Midbrain (tissue), 1 donor: ENCODE data around the gene TMEM53.
A peak's percentile ranks its signal among the peaks of the same experiment; 100 is the strongest.
"Not testable (repeated sequence)": the region's sequence is repeated elsewhere in the genome, so short reads cannot be mapped to it uniquely, and the experiment has no call there.

Experiments used
- DNase-seq: peaks from one replicate; lab custom pipeline; 2025; lab: John Stamatoyannopoulos, UW

Gene TMEM53

GRCh38 chr1:44672961-44673674 is 1.2 kb downstream of the TMEM53 start:
- DNase-seq = no peak

DNA sequence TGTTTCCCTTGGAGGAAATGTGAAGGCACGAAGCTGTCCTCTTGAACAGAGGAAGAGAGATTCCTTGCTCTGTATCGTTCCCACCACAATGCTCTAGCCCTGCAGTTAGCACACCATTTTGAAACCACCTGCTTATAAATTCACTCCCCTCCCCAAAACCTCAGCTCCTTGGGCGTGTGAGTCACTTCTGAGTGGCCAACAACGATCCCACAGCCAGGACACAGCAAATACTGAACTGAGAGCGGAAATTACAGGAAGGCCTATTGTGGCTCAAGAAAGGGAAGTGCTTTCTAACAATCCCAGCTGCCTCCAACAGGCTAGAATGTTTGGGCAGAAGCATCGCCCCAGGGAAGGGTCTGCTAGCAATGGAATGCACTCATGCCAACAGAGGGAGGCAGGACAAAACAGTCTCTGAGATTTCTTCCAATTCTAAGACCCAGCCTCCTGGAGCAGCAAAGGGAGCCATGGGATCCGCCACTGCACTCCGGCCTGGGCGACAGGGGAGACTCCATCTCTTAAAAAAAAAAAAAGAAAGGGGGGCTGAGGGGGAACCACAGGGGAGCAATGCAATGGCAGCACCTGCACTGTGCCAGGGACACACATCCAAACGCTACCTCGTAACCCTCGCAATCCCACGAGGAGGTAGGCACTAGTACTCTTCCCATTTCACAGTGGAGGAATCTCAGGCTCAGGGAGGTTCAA is 1.9 kb downstream of the TMEM53 start:
- DNase-seq = no peak

DNA sequence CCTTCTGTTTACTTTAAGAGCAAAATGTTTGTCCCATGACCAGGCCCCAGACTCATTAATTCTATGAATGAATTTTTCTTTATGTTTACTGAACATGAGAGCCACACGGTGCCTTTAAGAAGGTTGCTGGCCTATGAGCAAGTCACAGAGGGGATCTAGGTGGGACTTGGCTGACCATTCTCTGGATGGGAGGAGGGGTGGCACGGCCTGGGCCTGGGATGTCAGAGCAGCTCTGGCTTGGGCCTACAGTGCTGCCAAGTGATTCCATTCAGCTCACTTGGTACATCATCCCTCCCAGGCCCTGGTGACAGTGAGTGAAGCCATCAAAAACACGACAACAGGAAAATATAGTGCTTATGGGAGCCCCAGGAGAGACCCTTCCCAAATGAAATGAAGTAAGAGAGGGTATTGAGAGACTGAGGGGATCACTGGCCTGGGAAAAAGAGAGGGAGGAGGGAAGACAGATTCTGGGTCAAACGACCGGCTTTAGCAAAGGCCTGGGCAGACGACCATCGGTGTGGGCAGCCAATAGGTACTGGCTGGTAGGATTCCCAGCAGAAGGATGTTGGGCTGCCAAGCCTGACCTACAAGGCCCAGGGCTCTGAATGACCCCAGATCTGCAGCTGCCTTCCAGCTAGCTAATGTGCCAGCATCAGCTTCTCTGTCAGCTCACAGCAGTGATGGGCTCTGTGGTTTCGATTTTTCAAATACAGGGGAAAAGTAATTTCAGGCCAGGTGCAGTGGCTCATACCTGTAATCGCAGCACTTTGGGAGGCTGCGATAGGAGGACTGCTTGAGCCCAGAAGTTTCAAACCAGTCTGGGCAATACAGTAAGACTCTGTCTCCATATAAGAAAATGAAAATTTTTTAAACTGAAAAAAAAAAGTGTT is 3.3 kb downstream of the TMEM53 start:
- no peak for DNase-seq

GRCh38 chr1:44666719-44667118 is 7.6 kb downstream of the TMEM53 start:
- DNase-seq = not testable (repeated sequence)

DNA sequence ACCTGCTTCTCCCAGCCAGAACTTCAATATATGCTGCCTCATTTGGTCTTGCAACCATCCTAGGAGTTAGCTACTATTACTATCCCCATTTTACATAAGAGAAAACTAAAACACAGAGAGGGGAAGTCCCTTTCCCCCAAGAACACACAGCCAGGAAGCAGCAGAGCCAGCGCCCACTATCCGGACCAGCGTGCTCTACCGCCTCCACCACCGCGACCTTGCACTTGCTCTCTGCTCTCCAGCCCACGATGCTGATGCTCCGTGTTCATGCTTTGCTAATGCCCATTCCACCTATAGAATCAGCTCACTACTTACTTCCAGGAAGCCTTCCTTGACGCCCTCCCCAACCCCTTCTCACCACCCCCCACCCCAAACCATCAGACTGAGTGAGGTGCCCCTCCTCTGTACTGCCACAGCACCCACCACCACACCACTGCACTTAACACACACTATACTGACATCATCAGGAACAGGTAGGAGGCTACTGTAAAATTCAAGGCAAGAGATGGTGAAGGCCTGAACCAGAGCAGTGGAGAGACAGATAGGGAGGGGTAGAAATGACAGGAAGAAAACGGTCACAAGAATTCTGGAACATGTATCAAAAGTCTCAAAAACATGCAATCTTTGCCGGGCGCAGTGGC is 9.4 kb downstream of the TMEM53 start:
- DNase-seq = no peak

DNA sequence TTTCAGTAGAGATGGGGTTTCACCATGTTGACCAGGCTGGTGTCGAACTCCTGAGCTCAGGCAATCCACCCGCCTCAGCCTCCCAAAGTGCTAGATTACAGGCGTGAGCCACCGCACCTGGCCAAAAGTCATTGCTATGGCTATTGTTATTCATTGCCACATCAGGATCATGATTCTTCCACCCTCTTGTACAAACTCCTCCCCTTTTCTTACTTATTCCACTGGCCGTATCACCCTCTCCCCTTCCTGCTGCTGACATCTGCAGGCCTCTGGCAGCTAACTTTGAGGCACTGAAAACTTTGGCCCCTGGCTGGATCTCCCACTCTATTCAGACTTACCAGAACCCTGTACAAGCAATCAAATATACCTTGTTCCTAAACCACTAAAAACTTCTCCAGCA is 10.9 kb downstream of the TMEM53 start:
- no peak for DNase-seq

DNA sequence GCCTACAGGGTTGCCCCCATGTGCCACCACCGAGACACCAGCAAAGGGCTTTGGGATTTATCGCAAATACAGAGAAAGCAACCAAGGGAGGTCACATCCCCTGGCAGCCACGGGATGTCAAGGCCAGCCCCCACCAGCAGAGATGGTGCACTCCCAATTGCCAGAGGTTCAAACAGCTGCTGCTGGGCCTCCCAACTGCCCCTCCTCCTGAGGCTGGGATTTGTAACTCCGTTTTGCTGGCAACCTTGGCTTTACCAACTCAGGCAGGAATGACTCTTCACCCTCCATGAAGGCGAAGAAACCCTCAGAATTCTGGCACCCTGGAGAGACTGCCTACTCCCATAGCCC is 11.6 kb downstream of the TMEM53 start:
- no peak for DNase-seq

DNA sequence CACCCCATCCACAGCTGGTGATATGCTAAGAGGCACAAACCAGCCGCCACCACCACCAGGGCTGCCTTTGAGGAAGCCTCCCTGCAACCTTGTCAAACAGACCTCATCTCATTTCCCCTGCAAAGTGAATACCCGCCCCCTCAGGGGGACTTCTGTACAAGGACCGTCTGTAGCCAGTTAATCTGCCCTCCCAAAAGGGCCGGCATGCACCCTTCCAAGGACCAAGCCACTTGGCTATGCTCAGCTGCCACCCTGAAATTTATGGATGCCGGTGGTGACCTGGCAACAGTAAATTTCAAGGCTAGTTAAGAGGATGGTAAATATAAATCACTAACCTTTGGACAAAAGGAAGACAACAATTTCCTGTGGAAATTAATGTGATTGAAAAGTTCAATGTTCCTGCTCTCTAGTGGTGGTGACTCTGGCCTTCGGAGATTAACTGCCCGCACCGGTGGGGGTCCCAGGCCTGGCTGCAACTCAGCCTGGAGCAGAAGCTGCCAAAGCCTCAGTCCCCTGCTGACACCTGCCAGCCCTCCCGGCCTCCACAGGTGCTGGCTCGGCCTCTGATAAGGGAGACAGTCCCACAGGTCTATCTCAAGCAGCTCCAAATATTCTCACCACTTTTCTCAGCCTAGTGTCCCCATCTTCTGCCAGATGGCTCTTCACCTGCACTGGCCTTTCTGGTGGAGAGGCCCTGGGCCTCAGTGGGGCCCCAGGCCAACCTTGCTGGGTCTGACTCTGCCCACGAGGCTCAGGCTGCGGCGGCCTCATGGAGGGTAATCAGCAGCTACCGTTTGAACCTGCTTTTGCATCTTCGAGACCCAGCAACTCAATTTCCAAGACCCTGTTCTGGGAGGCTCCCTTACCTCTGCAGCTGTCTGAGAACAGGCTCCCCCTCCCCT is 12.2 kb downstream of the TMEM53 start:
- no peak for DNase-seq

- peak; percentile 89 for DNase-seq
Measured at GRCh38 chr1:44660176-44660575, 14.1 kb downstream of the TMEM53 start.

DNA sequence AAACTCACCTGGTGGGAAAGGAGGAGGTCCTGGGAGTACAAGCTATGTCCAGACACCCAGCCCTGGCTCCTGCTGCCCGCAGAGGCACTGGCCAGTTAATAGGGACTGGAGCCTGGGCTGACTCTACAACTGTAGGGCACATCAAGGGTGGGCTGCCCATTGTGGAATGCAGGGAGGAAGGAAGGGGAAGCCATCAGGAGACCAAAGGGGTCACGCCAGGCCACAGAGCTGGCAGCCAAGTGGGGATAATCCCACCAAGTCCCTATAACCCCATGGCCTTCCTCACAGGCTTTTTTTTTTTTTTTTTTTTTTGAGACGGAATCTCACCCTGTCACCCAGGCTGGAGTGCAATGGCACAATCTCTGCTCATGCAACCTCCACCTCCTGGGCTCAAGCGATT is 14.7 kb downstream of the TMEM53 start:
- no peak for DNase-seq

- no peak for DNase-seq
Measured at GRCh38 chr1:44655609-44656008, 18.7 kb downstream of the TMEM53 start.

DNA sequence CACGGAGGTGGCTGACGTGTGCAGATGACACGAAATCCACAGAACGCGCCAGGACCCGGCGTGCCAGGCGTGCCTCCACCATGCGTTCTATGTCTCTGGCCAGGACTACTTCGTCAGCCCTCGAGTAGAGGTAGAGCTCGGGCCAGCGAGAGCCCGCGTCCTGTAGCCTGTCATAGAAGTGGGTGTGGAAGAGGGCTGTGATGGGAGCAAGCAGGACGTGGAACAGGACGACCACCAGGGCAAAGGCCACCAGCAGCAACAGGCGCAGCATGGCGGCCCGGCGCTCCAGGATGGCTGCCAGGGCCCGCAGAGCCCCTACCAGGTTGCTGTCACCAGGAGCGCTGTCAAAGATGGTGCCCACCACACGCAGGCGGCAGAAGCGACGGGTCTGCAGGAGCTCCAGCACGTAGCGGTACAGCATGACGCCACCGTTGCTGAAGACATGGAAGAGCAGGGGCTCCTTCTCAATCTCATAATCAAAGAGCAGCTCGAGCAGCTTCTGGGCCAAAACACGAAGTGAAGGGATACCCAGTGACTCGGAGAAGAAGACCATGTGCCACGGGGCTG is 19.6 kb downstream of the TMEM53 start:
- no peak for DNase-seq

DNA sequence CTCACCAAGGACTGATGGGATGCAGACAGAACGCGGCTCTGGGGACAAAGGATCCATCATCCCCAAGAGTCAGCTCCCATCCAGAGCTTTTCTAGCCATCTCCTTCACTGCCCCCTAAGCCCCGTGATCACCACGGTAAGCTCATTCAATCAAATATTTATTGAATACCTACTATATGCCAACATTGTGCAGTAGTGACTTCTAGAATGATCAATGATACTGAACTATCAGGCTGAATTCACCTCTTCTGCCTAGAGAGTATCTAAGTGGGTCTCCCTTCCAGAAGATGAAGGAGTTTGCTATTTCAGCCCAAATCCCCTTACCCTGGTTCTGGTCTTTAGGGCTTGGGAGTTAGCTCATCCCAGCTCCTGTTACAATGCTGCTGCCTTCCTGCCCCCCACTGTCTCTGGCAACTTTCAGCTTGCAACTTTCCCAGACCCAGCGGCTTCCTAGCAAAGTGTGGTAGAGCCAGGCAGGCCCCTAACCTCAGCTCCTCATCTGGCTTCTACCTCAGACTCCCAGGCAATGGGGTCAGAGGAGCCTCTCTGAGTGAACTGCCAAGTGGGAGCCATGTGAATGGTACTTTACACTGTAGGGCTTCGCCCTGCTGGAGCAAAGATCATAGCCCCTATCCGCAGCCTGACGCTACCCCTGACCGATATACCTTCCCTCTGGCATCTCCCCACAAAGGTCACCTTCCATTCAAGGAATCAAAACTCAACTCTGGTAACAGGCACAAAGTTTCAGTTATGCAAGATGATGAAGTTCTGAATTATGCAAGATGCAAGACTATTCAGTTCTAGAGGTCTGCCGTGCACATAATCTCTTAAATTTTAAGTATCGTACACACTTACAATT is 20.9 kb downstream of the TMEM53 start:
- DNase-seq = no peak

GRCh38 chr1:44652445-44653106 is 21.7 kb downstream of the TMEM53 start:
- peak; percentile 85 for DNase-seq

GRCh38 chr1:44651069-44651468 is 23.2 kb downstream of the TMEM53 start:
- DNase-seq = no peak

DNA sequence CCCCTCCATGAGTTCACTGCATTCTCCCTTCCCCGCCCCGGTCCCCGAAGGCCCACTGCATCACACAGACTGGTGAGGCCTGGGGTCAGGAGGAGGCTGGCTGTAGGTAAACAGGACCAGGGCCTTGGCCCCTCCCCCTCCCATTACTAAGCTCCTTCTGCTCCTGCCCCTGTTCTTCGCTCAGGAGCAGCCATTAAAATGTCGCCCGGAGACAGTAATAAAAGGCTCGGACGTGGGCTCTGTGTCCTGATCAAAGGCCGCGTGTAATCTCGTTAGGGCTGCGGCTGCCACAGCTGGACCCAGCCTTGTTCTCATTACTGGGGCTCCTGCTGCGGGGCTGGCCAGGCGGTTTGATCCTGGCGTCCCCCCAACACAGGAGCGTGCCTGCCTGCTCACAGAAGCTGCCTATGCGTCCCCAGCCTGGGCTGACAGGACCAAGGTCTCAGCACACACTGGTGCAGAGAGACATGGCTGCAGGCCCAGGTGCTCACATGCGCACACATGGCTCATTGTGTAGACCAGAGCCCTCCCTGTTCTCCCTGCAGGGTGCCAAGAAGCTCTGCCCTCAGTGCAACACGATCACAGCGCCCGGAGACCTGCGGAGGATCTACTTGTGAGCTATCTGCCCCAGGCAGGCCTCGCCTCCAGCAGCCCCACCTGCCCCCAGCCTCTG is 24.0 kb downstream of the TMEM53 start:
- peak; percentile 30 for DNase-seq

- DNase-seq = no peak
Measured at GRCh38 chr1:44649788-44650158, 24.5 kb downstream of the TMEM53 start.

GRCh38 chr1:44648529-44649250 is 25.6 kb downstream of the TMEM53 start:
- DNase-seq = no peak
